PC-3 (cell line): Measurements from ENCODE around the gene SMYD3. TPM values are rescaled to one million over a fixed set of nuclear protein-coding genes. Genes with fewer than 3 reads are reported as not detected.
A peak's percentile ranks its signal among the peaks of the same experiment; 100 is the strongest.

Source experiments
- ATAC-seq: fragments of 200-7000 bp; cut with Tn5 transposase; 2 replicates; pipeline ENCODE4 v1.9.1; 2020; ENCODE audit warnings: mild to moderate bottlenecking, moderate library complexity
- BruUV-seq: library from RNA; stranded (reverse); fragments of 400-500 nt; replicated peaks from 2 replicates; lab custom pipeline; 2021; lab: Mats Ljungman, UMichigan
- CTCF ChIA-PET: fragments of 300-600 bp; sonication (Branson Sonifier 250); formaldehyde crosslinking; loops from one replicate; lab custom pipeline; 2022; ENCODE audit warnings: antibody characterized with exemption; lab: Charles Lee
- POLR2A ChIA-PET: fragments of 300-600 bp; sonication (Branson Sonifier 250); formaldehyde crosslinking; loops from one replicate; lab custom pipeline; 2022; ENCODE audit warnings: antibody characterized with exemption; ENCODE audit not compliant: unreplicated experiment; lab: Charles Lee
- DNase-seq: peaks from one replicate; pipeline ENCODE4 v3.0.0-alpha.2; 2015
- H2AFZ ChIP-seq: fragments of 300-600 bp; sonication (generic); 2 replicates; pipeline ENCODE4 v1.6.0; 2016; ENCODE audit warnings: antibody characterized with exemption, low read length
- H3F3A ChIP-seq: fragments of 300-600 bp; sonication (generic); one replicate; pipeline ENCODE4 v1.6.0; 2017; ENCODE audit warnings: antibody characterized with exemption, low read length, control low read depth, mild to moderate bottlenecking; ENCODE audit not compliant: unreplicated experiment
- H3K27ac ChIP-seq: fragments of 300-600 bp; sonication (generic); 2 replicates; pipeline ENCODE4 v1.5.1; 2016; ENCODE audit warnings: mild to moderate bottlenecking, low read length
- H3K27me3 ChIP-seq: fragments of 300-600 bp; sonication (generic); 2 replicates; pipeline ENCODE4 v1.6.1; 2016; ENCODE audit warnings: low read length, mixed read lengths
- H3K36me3 ChIP-seq: fragments of 300-600 bp; sonication (generic); 2 replicates; pipeline ENCODE4 v1.6.1; 2016; ENCODE audit warnings: low read depth, mixed run types, low read length, mixed read lengths
- H3K4me1 ChIP-seq: fragments of 300-600 bp; sonication (generic); 2 replicates; pipeline ENCODE4 v1.5.1; 2016; ENCODE audit warnings: low read length; ENCODE audit not compliant: insufficient read depth
- H3K4me2 ChIP-seq: fragments of 300-600 bp; sonication (generic); 2 replicates; pipeline ENCODE4 v1.6.0; 2016; ENCODE audit warnings: low read length
- H3K4me3 ChIP-seq: fragments of 300-600 bp; sonication (generic); 2 replicates; pipeline ENCODE4 v1.5.1; 2016; ENCODE audit warnings: mild to moderate bottlenecking, low read length, mixed read lengths
- H3K79me2 ChIP-seq: fragments of 300-600 bp; sonication (generic); 2 replicates; pipeline ENCODE4 v1.6.1; 2017; ENCODE audit warnings: low read length, mixed read lengths
- H3K9ac ChIP-seq: fragments of 300-600 bp; sonication (generic); 2 replicates; pipeline ENCODE4 v1.6.0; 2016; ENCODE audit warnings: mild to moderate bottlenecking, low read length
- H3K9me2 ChIP-seq: fragments of 300-600 bp; sonication (generic); replicated peaks from 2 replicates; pipeline ENCODE4 v1.6.1; 2016; ENCODE audit warnings: mixed run types, low read length, mixed read lengths
- H3K9me3 ChIP-seq: fragments of 300-600 bp; sonication (generic); 2 replicates; pipeline ENCODE4 v1.6.1; 2016; ENCODE audit warnings: low read length, mixed read lengths
- H4K20me1 ChIP-seq: fragments of 300-600 bp; sonication (generic); 2 replicates; pipeline ENCODE4 v1.6.1; 2016; ENCODE audit warnings: low read length, mixed read lengths
- CTCF ChIP-seq: fragments of 300-600 bp; sonication (generic); conservative IDR thresholded peaks from 2 replicates; pipeline ENCODE4 v1.5.1; 2017; ENCODE audit warnings: antibody characterized with exemption, low read depth, mild to moderate bottlenecking, low read length
- EZH2 ChIP-seq: fragments of 300-600 bp; sonication (generic); IDR thresholded peaks from one replicate; pipeline ENCODE4 v1.6.1; 2017; ENCODE audit warnings: antibody characterized with exemption, mild to moderate bottlenecking, low read length; ENCODE audit not compliant: unreplicated experiment
- EZH2phosphoT487 ChIP-seq: fragments of 300-600 bp; sonication (generic); IDR thresholded peaks from 2 replicates; pipeline ENCODE4 v1.6.1; 2018; ENCODE audit warnings: mild to moderate bottlenecking, antibody characterized with exemption, low read length, borderline replicate concordance
- intact Hi-C: fragments of 100-400 bp; cut with micrococcal nuclease; formaldehyde crosslinking; loops from 2 replicates; pipeline ENCODE4 v1.9.0; 2023
- total RNA-seq: library from RNA; depleted of rRNA; stranded (reverse); fragments of >200 nt; gene quantifications from 2 replicates; pipeline ENCODE4 v1.2.3, GENCODE V29; 2014

The SMYD3 gene
- total RNA-seq, 1 experiment from 2014 or later: 33.0 TPM

DNA sequence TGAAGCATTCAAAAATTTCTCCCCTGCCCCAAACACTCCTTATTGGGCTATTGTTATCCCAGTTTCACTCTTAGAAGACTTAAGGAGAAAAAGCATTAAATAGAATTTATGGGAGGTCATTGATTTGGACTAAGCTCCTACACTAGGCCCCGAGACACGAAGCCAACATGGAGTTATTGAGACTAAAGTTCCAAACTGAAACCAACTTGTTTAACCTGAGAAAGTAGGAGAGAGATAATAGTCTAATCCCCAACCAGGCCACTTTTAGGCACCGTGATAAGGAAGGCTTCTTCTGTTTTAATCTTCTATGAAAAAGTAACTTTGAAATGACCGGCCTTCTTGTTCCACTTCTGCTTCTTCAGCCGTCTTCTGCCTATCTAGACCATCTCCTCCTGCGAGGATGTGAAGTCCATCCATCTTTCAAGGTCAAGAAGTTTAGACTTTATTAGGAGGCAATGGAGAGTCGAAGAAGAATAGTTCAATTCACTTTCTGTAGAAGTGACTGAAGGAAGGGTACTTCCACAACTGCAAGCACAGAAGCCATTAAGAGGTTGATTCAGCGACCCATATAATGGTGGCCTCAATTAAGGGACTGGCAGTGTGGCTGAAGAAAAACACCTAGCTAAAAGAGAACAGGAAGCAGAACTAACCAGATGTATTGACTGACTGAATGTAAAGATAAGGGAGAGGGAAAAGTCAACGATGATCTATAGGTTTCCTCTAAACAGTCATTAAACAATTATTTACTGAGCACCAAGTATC lies 428.8 kb downstream of the SMYD3 start:
- DNase-seq: peak; percentile 33
- POLR2A ChIA-PET: no interaction called here
- intact Hi-C loops: no loop called here
- Histone ChIP-seq H3K9me3 (no peaks in the 10 kb centered on the region), H3K79me2 (no peaks in the 10 kb centered on the region), H3K27ac (no peak overlapping the region), H3K27me3 (no peaks in the 10 kb centered on the region), H3K36me3 (no peaks in the 10 kb centered on the region), H3K9me2 (no peaks in the 10 kb centered on the region), H3K4me3 (no peak overlapping the region), H4K20me1 (no peaks in the 10 kb centered on the region), H3K4me2 (no peak overlapping the region), H3F3A (no peaks in the 10 kb centered on the region), H3K4me1 (no peaks in the 10 kb centered on the region), H3K9ac (no peak overlapping the region), H2AFZ (no peak overlapping the region)
- ATAC-seq: peak; percentile 59
- BruUV-seq: no TSS peak
- TF ChIP-seq EZH2phosphoT487: no peak
- TF ChIP-seq CTCF: no peak
- no peak for TF ChIP-seq EZH2
- CTCF ChIA-PET: no interaction called here

- H3K4me1 ChIP-seq: no peaks in the 10 kb centered on the region
- H3K79me2 ChIP-seq: no peaks in the 10 kb centered on the region
- H3F3A ChIP-seq: no peaks in the 10 kb centered on the region
- no peak for TF ChIP-seq EZH2
- no peak for TF ChIP-seq EZH2phosphoT487
- no peak for TF ChIP-seq CTCF
- H3K27me3 ChIP-seq: no peaks in the 10 kb centered on the region
- H3K9me2 ChIP-seq: no peaks in the 10 kb centered on the region
- intact Hi-C loops: no loop called here
- no peak overlapping the region for H3K9ac ChIP-seq
- ATAC-seq (no peak), DNase-seq (no peak)
- H3K36me3 ChIP-seq: no peaks in the 10 kb centered on the region
- H2AFZ ChIP-seq: no peak overlapping the region
- no peak overlapping the region for H3K27ac ChIP-seq
- H3K4me2 ChIP-seq: no peak overlapping the region
- H3K4me3 ChIP-seq: no peak overlapping the region
- ChIA-PET CTCF (no interaction called here), POLR2A (no interaction called here)
- H4K20me1 ChIP-seq: no peaks in the 10 kb centered on the region
- H3K9me3 ChIP-seq: no peaks in the 10 kb centered on the region
- BruUV-seq: no TSS peak
These were observed 429.6 kb downstream of the SMYD3 start for GRCh38 chr1:246077476-246077875.

DNA sequence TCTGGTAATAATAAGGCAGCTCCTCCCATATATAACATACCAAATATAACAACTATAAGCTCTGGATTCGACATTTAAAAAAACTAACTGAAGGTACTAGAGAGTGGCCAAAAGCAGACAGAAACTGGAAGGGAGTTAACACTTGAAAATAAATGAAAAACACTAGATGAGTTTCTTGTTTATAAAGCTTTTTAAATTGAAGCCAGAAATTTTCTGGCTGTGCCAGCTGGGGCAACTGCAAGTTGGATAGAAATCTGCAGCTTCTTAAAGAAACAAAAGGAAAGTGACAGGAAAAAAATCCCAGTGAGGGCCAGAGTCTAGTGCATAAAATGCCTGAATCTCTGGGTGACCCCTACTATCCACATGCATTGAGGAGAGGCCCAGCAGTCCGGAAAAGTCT lies 432.7 kb downstream of the SMYD3 start:
- no peak for ATAC-seq
- intact Hi-C loops: no loop called here
- Histone ChIP-seq H3K27ac (no peak overlapping the region), H3F3A (no peaks in the 10 kb centered on the region), H3K4me1 (no peaks in the 10 kb centered on the region), H2AFZ (no peak overlapping the region), H4K20me1 (no peaks in the 10 kb centered on the region), H3K79me2 (no peaks in the 10 kb centered on the region), H3K9ac (no peak overlapping the region), H3K9me3 (no peaks in the 10 kb centered on the region), H3K4me2 (no peak overlapping the region), H3K27me3 (no peaks in the 10 kb centered on the region), H3K9me2 (no peaks in the 10 kb centered on the region), H3K4me3 (no peak overlapping the region), H3K36me3 (no peaks in the 10 kb centered on the region)
- no peak for DNase-seq
- CTCF ChIA-PET: interaction anchor here (0.7 kb wide), 1 partner anchor 140 kb away, joined by 4 read pairs; no protein-coding TSS in a partner anchor
- no TSS peak for BruUV-seq
- POLR2A ChIA-PET: no interaction called here
- TF ChIP-seq EZH2phosphoT487: no peak
- TF ChIP-seq CTCF: no peak
- TF ChIP-seq EZH2: no peak
